AG09309 (cell line): ENCODE measurements around the gene KCNF1.

Source experiments
- DNase-seq: peaks from one replicate; pipeline ENCODE4 v3.0.0-alpha.2; 2010; ENCODE audit warnings: low read depth
- H3K4me3 ChIP-seq: 2 replicates; pipeline ENCODE4 v1.5.1; 2011; ENCODE audit warnings: mild to moderate bottlenecking, low read depth, low read length, moderate library complexity; ENCODE audit not compliant: control insufficient read depth
- CTCF ChIP-seq: IDR thresholded peaks from 2 replicates; pipeline ENCODE4 v1.5.1; 2011; ENCODE audit warnings: mild to moderate bottlenecking, low read depth, low read length, inconsistent platforms; ENCODE audit not compliant: insufficient read depth, control insufficient read depth; ENCODE audit errors: missing control alignments

The KCNF1 gene

GRCh38 chr2:10923008-10923375 lies 11.3 kb downstream of the KCNF1 start:
- TF ChIP-seq CTCF = no peak
- no peak for DNase-seq

GRCh38 chr2:10923965-10924364 lies 12.2 kb downstream of the KCNF1 start:
- TF ChIP-seq CTCF = no peak
- no peak overlapping the region for H3K4me3 ChIP-seq

More at GRCh38 chr2:10923008-10923375, 11.3 kb downstream of the KCNF1 start:
- no peak overlapping the region for H3K4me3 ChIP-seq

GRCh38 chr2:10924441-10924840 lies 12.7 kb downstream of the KCNF1 start:
- TF ChIP-seq CTCF = no peak
- DNase-seq = no peak

More at GRCh38 chr2:10923965-10924364, 12.2 kb downstream of the KCNF1 start:
- no peak for DNase-seq

GRCh38 chr2:10924859-10925258 lies 13.1 kb downstream of the KCNF1 start:
- TF ChIP-seq CTCF = no peak
- DNase-seq = no peak
- no peak overlapping the region for H3K4me3 ChIP-seq

More at GRCh38 chr2:10924441-10924840, 12.7 kb downstream of the KCNF1 start:
- no peak overlapping the region for H3K4me3 ChIP-seq

- DNase-seq = no peak
- no peak for TF ChIP-seq CTCF
- no peak overlapping the region for H3K4me3 ChIP-seq
Measured at GRCh38 chr2:10926191-10926820, 14.6 kb downstream of the KCNF1 start.

GRCh38 chr2:10930721-10931516 lies 19.2 kb downstream of the KCNF1 start:
- no peak for TF ChIP-seq CTCF
- no peak for DNase-seq
- no peak overlapping the region for H3K4me3 ChIP-seq
